ENCODE results near the gene ANXA6.

DNA sequence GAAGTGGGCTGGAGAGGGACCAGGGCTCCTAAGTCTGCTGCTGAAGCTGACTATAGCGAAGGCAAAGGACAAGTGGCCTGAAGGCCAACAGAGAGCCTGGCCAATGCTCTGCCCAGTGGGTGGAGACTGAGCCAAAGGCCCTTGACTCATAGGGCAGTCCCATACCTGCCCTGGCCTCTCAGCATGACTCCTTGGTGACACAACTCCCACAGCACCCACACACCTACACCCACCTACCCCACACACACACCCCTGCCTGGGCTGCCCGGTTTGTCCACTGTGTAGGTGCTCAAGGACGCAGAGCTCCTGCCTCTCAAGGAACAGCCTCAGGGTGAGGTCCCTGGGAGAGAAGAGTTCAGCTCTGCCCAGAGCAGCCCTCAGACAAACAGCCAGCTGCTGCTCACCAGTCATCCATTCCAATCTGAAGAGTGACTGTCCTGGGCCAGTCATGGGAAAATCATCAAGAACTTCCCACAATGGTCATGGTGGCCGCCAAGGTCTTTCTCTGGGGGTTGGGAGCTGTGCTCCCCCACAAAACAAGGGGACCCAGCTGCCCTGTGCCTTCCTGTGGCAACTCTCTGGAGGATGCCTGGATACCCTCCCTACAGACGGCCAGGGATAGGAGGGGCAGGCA lies 81.8 kb downstream of the ANXA6 start:
- TF ChIP-seq, protein P1, sequence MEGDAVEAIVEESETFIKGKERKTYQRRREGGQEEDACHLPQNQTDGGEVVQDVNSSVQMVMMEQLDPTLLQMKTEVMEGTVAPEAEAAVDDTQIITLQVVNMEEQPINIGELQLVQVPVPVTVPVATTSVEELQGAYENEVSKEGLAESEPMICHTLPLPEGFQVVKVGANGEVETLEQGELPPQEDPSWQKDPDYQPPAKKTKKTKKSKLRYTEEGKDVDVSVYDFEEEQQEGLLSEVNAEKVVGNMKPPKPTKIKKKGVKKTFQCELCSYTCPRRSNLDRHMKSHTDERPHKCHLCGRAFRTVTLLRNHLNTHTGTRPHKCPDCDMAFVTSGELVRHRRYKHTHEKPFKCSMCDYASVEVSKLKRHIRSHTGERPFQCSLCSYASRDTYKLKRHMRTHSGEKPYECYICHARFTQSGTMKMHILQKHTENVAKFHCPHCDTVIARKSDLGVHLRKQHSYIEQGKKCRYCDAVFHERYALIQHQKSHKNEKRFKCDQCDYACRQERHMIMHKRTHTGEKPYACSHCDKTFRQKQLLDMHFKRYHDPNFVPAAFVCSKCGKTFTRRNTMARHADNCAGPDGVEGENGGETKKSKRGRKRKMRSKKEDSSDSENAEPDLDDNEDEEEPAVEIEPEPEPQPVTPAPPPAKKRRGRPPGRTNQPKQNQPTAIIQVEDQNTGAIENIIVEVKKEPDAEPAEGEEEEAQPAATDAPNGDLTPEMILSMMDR (IDR thresholded peaks at IDR 0.05; ENCODE audit: poor library complexity) = no peak
- no peak for TF ChIP-seq EZH2 (IDR thresholded peaks at IDR 0.05; ENCODE audit: borderline replicate concordance)
